GM08714 (cell line): Measurements from ENCODE around the gene LIMK2.
"Not testable (repeated sequence)": the region's sequence is repeated elsewhere in the genome, so short reads cannot be mapped to it uniquely, and the experiment has no call there.

ENCODE experiments used
- H3K4me3 ChIP-seq: fragments of 200-500 bp; sonication (Bioruptor generic); 2 replicates; pipeline ENCODE4 v1.5.1; 2014; ENCODE audit warnings: mild to moderate bottlenecking, low read length, inconsistent platforms
- ZNF274 ChIP-seq: IDR thresholded peaks from 2 replicates; pipeline ENCODE4 v1.6.1; 2012; ENCODE audit warnings: mild to moderate bottlenecking, low read depth, low read length

The LIMK2 gene

DNA sequence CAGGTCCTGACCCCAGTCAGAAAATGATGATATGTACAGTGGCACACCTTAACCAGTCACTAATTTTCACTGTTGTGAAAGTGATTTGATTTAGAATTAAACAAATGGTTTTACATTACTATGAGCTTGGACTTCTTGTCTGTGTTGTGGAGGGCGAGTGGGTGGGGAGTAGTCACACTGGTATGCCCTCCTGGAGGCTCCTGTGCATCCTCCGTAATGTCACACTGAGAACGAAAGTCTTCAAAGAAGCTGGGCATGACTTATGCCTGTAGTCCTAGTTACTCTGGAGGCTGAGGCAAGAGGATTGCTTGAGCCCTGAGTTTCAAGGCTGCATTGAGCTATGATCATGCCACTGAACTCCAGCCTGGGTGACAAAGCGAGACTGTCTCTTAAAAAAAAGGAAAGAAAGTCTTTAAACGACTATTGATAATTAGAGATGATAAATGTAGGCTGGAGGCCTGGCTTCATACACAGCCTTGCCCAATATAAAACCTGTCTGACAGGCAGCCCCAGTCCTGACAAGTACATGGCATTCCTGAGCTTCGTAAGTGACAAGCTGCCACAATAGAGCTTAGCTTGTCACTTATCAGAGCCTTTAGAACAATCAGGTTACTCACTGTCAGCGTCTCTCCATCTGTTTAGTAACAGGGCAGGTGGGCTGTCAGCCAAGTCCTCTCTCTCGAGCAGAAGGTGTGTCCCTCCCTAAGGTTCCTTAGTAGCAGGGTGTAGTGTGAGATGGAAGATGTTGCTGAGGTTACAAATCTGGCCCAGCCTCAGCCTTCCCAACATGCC lies 5.0 kb upstream of the LIMK2 start:
- H3K4me3 ChIP-seq: no peak overlapping the region
- no peak for TF ChIP-seq ZNF274

DNA sequence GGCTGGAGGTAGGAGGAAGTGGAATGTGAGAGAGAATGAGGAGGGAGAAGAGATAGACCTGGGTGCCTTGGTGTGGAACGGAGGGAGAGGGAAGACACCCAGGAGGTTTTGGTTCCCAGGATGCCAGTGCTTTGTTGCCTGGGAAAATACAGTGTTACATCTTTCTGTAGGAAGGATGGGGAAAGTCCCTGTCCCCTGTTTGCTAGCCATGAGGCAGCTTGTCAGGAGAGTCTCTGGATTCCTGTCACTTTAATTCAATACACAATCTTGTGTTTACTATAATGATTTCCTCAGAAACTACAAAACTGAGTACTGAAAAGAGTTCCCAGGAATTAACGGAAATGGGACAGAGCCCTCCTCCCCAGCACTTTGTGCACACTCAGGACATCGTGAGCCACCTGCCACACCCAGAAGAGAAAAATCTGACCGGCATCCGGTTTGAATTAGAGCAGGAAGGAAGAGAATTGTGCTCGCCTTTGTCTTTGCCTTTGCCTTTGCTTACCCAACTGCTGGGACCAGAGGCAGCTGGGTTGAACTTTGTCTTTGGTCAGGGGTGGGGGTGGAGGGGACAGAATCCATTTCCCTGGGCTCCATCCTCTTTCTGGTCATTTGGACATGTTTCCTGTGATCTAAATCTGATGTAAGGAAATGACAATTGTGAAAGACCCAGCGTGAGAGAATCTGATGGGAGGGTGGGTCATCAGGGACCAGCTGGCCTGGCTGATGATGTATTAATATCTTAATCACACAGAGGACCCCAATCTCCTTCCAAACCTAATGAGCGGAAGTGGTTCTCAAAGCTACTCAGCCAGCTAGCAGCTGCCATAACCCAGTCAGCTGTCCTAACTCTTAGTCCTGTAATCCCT lies 1.3 kb upstream of the LIMK2 start:
- no peak for TF ChIP-seq ZNF274
- H3K4me3 ChIP-seq: no peak overlapping the region

DNA sequence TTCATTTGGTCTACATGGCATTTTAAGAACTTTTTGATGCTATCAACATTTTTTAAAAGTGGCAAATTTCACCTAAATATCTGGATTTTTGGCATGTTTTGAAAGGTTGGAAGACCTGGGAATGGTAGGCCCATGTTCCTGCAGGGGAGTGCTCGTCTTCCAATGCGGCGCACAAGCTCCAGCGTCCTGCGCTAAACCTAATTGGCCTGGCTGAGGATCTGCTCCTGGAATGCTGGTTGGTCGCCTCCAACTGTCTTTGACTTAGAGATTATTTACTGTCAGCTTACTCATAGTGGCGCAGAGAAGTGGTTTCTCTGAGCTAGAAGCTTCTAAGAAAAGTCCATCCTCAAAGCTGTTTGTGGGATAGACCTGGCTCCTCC lies 626 bp upstream of the LIMK2 start:
- no peak for TF ChIP-seq ZNF274
- no peak overlapping the region; the same call in 1 of the 2 replicates for H3K4me3 ChIP-seq

DNA sequence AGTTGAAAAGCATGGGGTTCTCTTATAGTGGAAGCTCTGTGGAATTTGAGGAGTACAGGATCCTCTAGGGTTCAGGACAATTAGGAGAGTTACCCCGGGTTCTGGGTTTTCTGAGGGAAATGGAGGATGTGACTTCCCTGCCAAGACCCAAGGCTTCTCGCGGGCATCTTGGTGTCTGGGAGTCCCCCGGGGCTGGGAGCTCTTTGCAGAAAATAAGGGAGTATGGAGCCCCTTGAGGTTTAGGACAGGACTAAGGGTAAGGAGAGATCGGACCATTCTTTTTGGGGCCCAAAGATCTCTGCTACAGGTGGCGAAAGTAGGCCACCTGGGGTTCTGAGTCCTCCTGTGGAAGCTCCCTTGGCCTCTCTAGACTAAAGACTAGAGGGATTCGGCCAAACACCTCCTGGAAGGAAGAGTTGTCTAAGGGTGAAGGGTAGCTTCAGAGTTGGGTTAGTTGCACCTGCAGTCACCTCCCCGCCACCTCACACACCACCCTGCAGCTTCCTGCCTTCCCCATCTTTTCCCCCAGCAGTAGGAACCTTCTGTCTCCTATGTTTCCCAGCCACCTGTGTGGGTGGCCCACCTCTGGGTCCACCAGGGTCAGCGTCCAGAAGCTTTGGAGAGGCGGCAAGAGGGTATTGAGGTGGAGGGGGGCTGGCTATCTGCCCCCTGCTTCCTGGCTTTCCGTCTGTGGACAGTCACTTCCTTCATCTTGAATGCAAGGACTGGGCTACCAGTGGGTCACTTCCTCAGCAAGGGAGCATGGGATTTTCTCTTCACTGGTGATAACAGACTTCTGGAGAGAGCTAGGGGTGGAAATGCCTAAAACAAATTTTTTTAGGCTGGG lies 908 bp downstream of the LIMK2 start:
- peak overlapping the region; percentile 87 for H3K4me3 ChIP-seq
- no peak for TF ChIP-seq ZNF274

DNA sequence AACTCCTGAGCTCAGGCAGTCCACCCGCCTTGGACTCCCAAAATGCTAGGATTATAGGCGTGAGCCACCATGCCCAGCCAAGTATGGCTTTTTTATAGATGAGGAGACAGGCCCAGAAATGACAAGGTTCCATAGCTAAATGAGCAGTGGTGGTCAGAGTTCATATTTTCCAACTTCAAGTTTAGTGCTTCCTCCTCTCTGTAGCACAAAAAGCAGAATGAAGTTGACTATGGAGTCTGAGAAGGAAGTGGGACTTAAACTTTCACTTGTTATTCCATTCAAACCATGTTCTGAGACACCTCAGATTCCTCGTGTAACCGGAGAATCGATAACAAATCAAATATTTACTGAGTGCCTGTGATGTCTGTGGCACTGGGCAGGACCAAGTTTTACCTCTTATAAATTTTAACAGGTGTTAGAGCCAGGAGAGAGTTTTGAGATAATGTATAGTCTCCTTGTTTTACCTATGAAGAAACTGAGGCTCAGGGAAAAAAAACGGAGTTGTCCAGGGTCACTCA lies 3.0 kb downstream of the LIMK2 start:
- TF ChIP-seq ZNF274: no peak
- H3K4me3 ChIP-seq: no peak overlapping the region

DNA sequence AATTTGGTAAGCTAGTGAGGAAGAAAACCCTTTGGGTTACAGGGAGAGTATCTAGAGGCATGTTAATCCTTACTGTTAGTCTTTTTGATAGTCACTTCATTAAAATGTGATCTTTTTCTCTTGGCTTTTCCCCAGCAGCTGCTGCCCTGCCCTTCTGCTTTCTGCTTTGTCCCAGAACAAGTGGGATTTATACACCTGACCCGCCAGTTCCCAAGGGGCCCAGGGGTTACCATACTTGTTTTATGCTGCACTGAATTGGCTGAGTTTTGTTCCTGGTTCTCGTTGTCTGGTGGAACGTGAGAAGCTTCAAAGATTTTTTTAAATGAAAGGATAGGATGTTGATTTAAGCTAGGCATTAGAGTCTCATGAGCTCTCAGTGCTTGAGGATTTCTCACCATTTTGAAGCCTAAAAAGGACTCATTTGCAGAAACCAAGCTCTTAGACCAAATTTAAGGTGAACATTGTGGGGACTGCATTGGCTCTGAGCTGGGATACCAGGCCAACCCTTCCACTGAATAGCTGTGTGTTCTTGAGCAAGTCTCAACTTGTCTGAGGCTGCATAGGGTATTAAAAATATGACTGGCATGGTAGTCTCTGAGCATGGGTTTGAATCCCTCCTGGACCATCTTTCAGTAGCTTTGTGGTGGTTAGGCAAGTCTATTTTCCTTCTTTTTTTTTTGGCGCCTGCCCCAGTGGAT lies 6.6 kb downstream of the LIMK2 start:
- TF ChIP-seq ZNF274: no peak
- no peak overlapping the region for H3K4me3 ChIP-seq

DNA sequence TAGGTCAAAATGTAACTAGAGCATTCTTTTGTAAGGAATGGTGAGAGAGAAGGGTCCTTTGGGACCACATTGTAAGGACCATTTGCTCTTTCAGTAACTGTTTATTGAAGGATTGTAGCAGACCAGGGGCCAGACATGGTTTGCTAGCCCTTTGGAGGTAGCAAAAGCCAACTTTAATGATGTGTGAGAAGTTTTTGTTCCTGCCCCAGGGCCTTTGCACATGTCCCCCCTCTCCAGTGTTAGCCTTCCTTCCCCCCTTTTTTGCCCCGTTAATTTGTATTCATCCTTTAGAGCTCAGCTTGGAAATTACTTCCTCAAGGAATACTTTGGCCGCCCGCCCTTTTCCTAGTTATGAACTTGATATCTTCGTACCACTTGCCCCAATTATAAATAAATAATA lies 9.0 kb downstream of the LIMK2 start:
- H3K4me3 ChIP-seq: no peak overlapping the region
- TF ChIP-seq ZNF274: no peak

DNA sequence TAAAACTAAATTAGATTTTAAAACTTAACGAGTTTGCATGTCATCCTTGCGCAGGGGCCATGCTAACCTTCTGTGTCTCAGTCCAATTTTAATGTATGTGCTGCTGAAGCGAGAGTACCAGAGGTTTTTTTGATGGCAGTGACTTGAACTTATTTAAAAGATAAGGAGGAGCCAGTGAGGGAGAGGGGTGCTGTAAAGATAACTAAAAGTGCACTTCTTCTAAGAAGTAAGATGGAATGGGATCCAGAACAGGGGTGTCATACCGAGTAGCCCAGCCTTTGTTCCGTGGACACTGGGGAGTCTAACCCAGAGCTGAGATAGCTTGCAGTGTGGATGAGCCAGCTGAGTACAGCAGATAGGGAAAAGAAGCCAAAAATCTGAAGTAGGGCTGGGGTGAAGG lies 10.6 kb downstream of the LIMK2 start:
- TF ChIP-seq ZNF274: no peak
- no peak overlapping the region for H3K4me3 ChIP-seq

DNA sequence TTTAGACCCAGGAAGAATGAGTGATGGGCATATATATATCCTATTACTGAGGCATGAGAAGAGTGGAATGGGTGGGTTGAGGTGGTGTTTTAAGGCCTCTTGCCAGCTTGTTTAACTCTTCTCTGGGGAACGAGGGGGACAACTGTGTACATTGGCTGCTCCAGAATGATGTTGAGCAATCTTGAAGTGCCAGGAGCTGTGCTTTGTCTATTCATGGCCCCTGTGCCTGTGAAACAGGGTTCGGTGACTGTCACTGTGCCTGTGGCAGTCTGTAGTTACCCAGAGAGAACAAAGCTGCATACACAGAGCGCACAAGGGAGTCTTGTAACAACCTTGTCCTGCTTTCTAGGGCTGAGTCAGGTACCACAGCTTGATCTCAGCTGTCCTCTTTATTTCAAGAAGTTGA lies 11.7 kb downstream of the LIMK2 start:
- no peak for TF ChIP-seq ZNF274
- H3K4me3 ChIP-seq: no peak overlapping the region

DNA sequence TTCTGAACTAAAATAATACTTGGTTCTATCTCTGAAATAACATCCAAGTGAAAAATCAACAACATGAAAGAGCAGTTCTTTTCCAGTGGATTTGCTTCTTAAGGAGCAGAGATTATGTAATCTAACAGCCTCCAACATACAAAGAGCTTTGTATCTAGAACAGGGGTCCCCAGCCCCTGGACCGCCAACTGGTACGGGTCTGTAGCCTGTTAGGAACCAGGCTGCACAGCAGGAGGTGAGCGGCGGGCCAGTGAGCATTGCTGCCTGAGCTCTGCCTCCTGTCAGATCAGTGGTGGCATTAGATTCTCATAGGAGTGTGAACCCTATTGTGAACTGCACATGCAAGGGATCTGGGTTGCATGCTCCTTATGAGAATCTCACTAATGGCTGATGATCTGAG lies 12.6 kb downstream of the LIMK2 start:
- not testable (repeated sequence) for H3K4me3 ChIP-seq

DNA sequence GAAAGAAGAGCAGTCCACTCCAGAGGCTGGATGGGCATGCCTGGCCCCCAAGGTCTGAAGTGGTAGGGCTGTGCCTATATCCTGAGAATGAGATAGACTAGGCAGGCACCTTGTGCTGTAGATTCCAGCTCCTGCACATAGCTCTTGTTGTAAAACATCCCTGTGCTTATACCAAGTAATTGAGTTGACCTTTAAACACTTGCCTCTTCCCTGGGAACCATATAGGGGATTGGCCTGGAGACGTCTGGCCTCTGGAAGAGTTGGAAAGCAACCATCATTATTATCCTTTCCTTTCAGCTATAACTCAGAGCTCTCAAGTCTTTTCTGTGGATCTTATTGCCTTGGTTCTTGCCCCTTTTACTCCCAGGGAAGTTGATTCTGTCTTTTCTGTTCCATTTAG lies 15.1 kb downstream of the LIMK2 start:
- no peak for TF ChIP-seq ZNF274
- H3K4me3 ChIP-seq: no peak overlapping the region

DNA sequence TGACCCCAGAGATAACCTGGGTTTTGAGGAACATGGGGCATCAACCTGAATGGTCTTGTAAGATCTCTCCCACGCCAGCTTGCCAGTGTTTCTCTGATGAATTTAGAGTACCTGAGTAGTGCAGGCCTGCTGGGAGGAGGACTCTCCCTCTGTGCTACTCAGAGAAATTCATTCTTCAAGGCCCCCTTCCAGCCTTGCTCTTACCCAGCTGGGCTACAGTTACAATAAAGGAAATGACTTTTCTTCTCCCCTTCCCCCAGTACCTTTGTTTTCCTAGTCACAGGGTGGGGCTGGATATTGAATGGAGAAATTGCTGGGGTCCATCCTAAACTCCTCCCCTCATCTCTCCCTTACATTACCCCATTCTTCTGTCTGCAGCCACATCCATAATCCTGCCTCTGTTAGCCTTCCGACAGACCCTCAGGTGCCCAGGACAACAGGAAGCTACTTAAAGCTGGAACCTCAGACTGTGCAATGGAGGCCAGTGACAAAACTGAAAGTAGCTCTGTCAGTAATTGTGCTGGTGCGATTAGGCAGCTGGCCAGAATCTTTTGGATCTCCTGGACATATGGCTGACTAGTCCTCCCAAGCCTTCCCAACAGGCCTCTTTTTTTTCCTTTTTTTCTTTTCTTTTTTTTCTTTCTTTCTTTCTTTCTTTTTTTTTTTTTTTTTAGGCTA lies 17.4 kb downstream of the LIMK2 start:
- no peak for TF ChIP-seq ZNF274
- peak overlapping the region; percentile 24; the same call in 1 of the 2 replicates for H3K4me3 ChIP-seq
